Right lobe of liver (tissue), 6 donors: Measurements from ENCODE around the gene CFAP46. TPM values are rescaled to one million over a fixed set of nuclear protein-coding genes. Genes with fewer than 3 reads are reported as not detected.

Experiments
- ATAC-seq, 4 donors: fragments of 200-7000 bp; cut with Tn5 transposase; one replicate each; pipeline ENCODE4 v1.9.1; 2020; ENCODE audit warnings: mild to moderate bottlenecking in 4 of 4, moderate library complexity in 4 of 4
- DNase-seq, 3 donors: peaks; one replicate each; pipeline ENCODE4 v3.0.0-alpha.2; 2020
- H3K27ac ChIP-seq, 3 donors: fragments of 200-600 bp; one replicate each; pipeline ENCODE4 v1.8.0; 2022
- H3K27me3 ChIP-seq, 2 donors: fragments of 200-600 bp; one replicate each; pipeline ENCODE4 v1.8.0; 2022
- H3K36me3 ChIP-seq, 4 donors: fragments of 200-600 bp; sonication (generic) in 1 of 4; one replicate each; pipeline versions ENCODE4 v1.5.1 to v1.8.0; 2017 to 2022; ENCODE audit warnings: control low read depth in 1 of 4
- H3K4me1 ChIP-seq, 4 donors: fragments of 200-600 bp; sonication (generic) in 1 of 4; one replicate each; pipeline versions ENCODE4 v1.5.1 to v1.8.0; 2017 to 2022; ENCODE audit warnings: control low read depth in 1 of 4
- H3K4me3 ChIP-seq, 3 donors: fragments of 200-600 bp; one replicate each; pipeline ENCODE4 v1.8.0; 2022
- H3K9me3 ChIP-seq, 4 donors: fragments of 200-600 bp; sonication (generic) in 1 of 4; one replicate each; pipeline versions ENCODE4 v1.5.1 to v1.8.0; 2017 to 2022; ENCODE audit warnings: control low read depth in 1 of 4
- POLR2A ChIP-seq: fragments of 450-650 bp; IDR thresholded peaks from one replicate; pipeline ENCODE4 v1.6.1; 2017; ENCODE audit warnings: antibody characterized with exemption, mild to moderate bottlenecking
- WGBS: methylation state at CpG from one replicate; pipeline ENCODE4 v1.1.6; 2018; ENCODE audit warnings: low coverage, low lambda C conversion rate; ENCODE audit not compliant: insufficient coverage; ENCODE audit errors: missing lambda C conversion rate; 5-methylcytosine and 5-hydroxymethylcytosine counted together
- intact Hi-C, 2 donors: fragments of 100-400 bp; cut with DNase I; formaldehyde crosslinking; loops; one replicate each; pipeline versions ENCODE4 v1.11.2 to v1.14.1; 2022
- total RNA-seq, 6 experiments: library from RNA; depleted of rRNA in 2 of 6; stranded (reverse); fragments of >200 nt in 2 of 6; fragmentation: NEBNext Ultra II Directional in 3 of 6; extraction: Animal tissue kit (Norgen Biotek cat#: 25700) in 3 of 6; gene quantifications; one replicate each; pipeline versions ENCODE4 v1.1.0 to v1.2.4, GENCODE V29; 2016 to 2023
- TF ChIP-seq, protein P1 (sequence below), 4 donors: fragments of 200-600 bp in 3 of 4; fragments of 450-650 bp in 1 of 4; IDR thresholded peaks; one replicate each; pipeline versions ENCODE4 v1.5.1 to v1.8.0; 2016 to 2022; ENCODE audit warnings: antibody characterized with exemption in 4 of 4, mild to moderate bottlenecking in 2 of 4
- donor health status: DM: no; HTN: yes; CAD: no.
- donor health status: DM: no; HTN: no; CAD: no.
- donor health status: DM: no; HTN: no; CAD: no.
- donor health status: DM: no; HTN: yes; CAD: no.
- donor health status: DM: no; HTN: yes; CAD: no.

CFAP46 gene
- total RNA-seq, 6 experiments from 2014 or later: 0.16 to 0.67 (median 0.32) TPM

DNA sequence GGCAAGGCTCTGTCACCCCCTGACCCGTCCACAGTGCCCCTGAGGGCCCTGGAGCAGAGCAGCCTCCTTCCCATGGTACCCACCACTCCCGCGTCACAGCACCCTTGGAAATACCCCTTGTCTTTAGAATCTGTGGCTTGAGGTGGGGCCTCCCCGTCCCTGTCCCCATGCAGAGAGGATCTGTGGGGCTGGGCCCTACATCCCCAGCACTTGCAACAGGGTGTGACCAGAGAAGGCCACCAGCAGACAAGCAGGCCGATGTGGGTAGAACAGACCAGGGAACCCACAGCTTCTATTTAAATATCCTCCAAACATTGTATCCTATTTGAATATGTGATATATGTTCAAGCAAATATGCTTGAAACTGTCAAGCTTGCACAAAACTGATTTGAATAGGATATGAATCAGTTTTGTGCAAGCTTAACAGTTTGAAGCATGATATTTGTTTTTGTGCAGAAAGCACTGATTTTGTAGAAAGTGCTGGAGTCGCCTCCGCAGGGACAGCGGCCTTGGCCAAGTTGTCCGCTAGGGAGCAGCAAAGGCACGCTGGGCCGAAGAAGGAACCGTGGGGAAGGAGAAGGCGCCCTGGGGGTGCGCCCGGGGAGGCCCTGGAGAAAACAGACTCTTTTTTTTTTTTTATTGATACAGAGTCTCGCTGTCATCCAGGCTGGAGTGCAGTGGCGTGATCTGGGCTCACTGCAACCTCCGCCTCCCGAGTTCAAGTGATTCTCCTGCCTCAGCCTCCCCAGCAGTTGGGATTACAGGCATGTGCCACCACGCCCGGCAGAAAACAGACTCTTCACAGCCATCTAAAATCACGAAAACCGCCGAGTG, 2.2 kb downstream of the CFAP46 start:
- Histone ChIP-seq H3K4me3 (no peak overlapping the region), H3K27me3 (peaks cover 0 to 6% of the 10 kb centered on the region in 2 donors), H3K9me3 (no peaks in the 10 kb centered on the region), H3K36me3 (no peaks in the 10 kb centered on the region), H3K4me1 (peaks cover 0 to 6% (median 0%) of the 10 kb centered on the region in 4 donors), H3K27ac (no peak overlapping the region)
- intact Hi-C loops: no loop called here
- DNase-seq: peak in 2 of 3 donors; percentile 47 to 62
- TF ChIP-seq, protein P1, sequence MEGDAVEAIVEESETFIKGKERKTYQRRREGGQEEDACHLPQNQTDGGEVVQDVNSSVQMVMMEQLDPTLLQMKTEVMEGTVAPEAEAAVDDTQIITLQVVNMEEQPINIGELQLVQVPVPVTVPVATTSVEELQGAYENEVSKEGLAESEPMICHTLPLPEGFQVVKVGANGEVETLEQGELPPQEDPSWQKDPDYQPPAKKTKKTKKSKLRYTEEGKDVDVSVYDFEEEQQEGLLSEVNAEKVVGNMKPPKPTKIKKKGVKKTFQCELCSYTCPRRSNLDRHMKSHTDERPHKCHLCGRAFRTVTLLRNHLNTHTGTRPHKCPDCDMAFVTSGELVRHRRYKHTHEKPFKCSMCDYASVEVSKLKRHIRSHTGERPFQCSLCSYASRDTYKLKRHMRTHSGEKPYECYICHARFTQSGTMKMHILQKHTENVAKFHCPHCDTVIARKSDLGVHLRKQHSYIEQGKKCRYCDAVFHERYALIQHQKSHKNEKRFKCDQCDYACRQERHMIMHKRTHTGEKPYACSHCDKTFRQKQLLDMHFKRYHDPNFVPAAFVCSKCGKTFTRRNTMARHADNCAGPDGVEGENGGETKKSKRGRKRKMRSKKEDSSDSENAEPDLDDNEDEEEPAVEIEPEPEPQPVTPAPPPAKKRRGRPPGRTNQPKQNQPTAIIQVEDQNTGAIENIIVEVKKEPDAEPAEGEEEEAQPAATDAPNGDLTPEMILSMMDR (IDR thresholded peaks at IDR 0.05): peak; percentile 26 to 56 (median 52)
- no peak for TF ChIP-seq POLR2A
- peak; percentile 42 to 68 (median 49) for ATAC-seq
- 60% methylated on average over 11 of the region's 24 CpGs for WGBS

DNA sequence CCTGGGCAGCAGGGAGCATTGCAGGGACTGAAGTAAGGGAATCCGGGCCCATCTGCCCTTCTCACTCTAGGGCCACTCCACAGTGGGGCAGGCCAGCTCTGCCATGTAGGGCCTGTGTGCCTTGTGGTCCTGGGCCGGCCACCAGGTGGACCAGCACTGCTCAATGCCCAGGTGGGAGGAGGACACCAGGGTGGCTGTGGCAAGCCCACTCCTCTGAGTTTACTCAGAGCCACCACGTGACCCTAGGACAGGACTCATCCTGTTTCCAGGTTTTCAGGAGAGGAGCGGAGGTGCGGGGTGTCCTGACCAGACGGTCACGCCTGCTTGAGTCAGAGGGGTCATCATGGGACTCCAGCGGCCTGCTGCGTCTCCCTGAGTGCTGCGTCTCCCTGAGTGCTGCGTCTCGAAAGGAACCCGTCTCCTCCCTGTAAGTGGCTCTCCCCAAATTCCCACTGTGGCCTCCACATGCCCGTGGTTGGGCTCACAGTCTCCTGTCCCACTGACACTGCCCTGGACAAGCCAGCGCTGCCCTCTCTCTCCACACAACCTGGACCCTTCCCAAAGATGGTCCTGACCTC, 2.9 kb downstream of the CFAP46 start:
- intact Hi-C loops: no loop called here
- peak in 1 of 3 donors; percentile 41 for DNase-seq
- 40% methylated on average over 1 of the region's 15 CpGs for WGBS
- TF ChIP-seq, protein P1 (IDR thresholded peaks at IDR 0.05): no peak
- Histone ChIP-seq H3K27me3 (peaks cover 0 to 6% of the 10 kb centered on the region in 2 donors), H3K27ac (no peak overlapping the region), H3K36me3 (no peaks in the 10 kb centered on the region), H3K9me3 (no peaks in the 10 kb centered on the region), H3K4me1 (peaks cover 0 to 6% (median 0%) of the 10 kb centered on the region in 4 donors), H3K4me3 (no peak overlapping the region)
- no peak for ATAC-seq

DNA sequence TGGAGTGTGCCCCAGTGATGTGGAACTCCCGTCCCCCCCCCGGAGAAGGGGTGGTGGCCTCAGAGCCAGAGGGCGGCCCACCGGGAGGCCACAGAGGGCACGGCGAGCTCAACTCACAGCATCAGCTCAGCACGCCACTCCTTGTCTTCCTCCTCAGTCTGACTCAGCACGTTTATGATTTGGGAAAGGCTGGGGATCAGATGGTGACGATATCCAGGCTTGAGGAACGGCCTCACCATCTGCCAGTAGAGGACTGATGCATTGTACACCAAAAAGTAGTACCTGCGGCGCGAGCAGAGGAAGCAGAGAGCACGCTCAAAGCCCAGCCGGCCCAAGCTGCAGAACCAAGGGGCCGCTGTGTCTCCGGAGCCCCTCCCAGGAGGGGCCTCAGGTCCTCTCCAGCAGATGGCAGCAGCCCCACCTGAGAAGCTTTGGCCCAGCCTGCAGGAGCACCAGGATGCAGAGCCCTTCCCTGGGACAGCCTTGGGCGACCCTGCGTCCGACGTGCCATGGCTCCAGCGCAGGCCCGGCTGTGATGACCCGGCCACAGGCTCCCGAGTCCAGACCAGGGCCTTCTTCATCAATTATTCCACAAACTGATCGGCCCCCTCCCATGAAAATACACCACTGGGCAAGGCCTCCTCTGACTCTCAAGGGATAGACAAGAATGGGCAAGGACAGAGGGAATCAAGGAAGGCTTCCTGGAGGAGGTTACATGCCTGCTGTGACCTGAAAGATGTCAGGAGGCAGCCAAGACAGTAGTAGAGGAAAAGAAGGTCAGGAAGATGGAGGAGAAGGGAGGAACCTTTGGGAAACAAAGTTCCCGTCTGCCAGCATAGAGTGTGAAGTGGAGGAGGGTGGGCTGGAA, 3.7 kb downstream of the CFAP46 start:
- peak in 2 of 3 donors; percentile 28 to 39 for DNase-seq
- H3K4me3 ChIP-seq: no peak overlapping the region
- no peaks in the 10 kb centered on the region for H3K36me3 ChIP-seq
- 59% methylated on average over 14 of the region's 27 CpGs for WGBS
- no peak overlapping the region for H3K27ac ChIP-seq
- H3K27me3 ChIP-seq: peaks cover 0 to 6% of the 10 kb centered on the region in 2 donors
- H3K4me1 ChIP-seq: peaks cover 0 to 6% (median 0%) of the 10 kb centered on the region in 4 donors
- TF ChIP-seq, protein P1 (IDR thresholded peaks at IDR 0.05): peak in 3 of 4 donors; percentile 18 to 29 (median 26)
- no peak for TF ChIP-seq POLR2A
- intact Hi-C loops: no loop called here
- peak in 3 of 4 donors; percentile 42 to 50 (median 48) for ATAC-seq
- no peaks in the 10 kb centered on the region for H3K9me3 ChIP-seq

DNA sequence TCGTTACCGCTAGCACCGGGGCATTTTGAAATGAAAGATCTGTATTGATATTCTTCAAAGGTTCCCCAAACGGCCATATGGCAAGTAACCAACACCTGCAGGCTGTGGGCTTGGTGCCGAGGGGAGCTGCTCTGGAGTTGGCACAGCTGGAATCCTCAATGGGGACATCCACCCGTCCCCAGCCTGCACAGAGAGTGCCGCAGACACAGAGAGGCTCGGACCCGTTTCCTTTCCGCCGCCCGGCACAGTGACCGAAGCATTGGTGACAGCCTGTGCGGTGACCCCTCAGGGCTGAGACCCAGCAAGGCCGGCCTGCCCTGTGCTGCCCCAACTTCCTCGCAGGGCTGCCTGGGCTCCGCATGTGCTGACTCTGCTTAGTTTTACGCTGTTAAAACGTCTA, 4.5 kb downstream of the CFAP46 start:
- WGBS: 46% methylated on average over 15 of the region's 19 CpGs
- no peak for ATAC-seq
- DNase-seq: peak in 1 of 3 donors; percentile 16
- no peaks in the 10 kb centered on the region for H3K9me3 ChIP-seq
- H3K27me3 ChIP-seq: peaks cover 0 to 3% of the 10 kb centered on the region in 2 donors
- TF ChIP-seq POLR2A: no peak
- TF ChIP-seq, protein P1 (IDR thresholded peaks at IDR 0.05): no peak
- H3K4me1 ChIP-seq: peaks cover 0 to 6% (median 0%) of the 10 kb centered on the region in 4 donors
- intact Hi-C loops: no loop called here
- H3K27ac ChIP-seq: no peak overlapping the region
- H3K36me3 ChIP-seq: no peaks in the 10 kb centered on the region
- H3K4me3 ChIP-seq: no peak overlapping the region
